HG03571 (cell line): Measurements from ENCODE around the gene NR2F6.
"Not testable (repeated sequence)": the region's sequence is repeated elsewhere in the genome, so short reads cannot be mapped to it uniquely, and the experiment has no call there.

ENCODE experiments used
- ATAC-seq: cut with Tn5 transposase; IDR thresholded peaks from one replicate; pipeline ENCODE4 v1.9.1; 2021; ENCODE audit not compliant: unreplicated experiment

Gene NR2F6

GRCh38 chr19:17245535-17245984, at the start of gene NR2F6:
Gene NR2F6, minus strand, starts transcription at chr19:17245919. Its CDS starts 699 bp downstream, at chr19:17245220.
- no peak for ATAC-seq

- ATAC-seq, result no peak
Measured at GRCh38 chr19:17294051-17294891, 48.6 kb upstream of the NR2F6 start.

- ATAC-seq, result no peak
Measured at GRCh38 chr19:17293605-17294004, 47.9 kb upstream of the NR2F6 start.

GRCh38 chr19:17292301-17293074, 46.8 kb upstream of the NR2F6 start:
- peak; percentile 60 for ATAC-seq

- no peak for ATAC-seq
Measured at GRCh38 chr19:17289489-17289888, 43.8 kb upstream of the NR2F6 start.

GRCh38 chr19:17286752-17287151, 41.0 kb upstream of the NR2F6 start:
- no peak for ATAC-seq

GRCh38 chr19:17286263-17286662, 40.5 kb upstream of the NR2F6 start:
- ATAC-seq, result no peak

- ATAC-seq, result no peak
Measured at GRCh38 chr19:17285415-17286135, 39.9 kb upstream of the NR2F6 start.

GRCh38 chr19:17283504-17283996, 37.8 kb upstream of the NR2F6 start:
- no peak for ATAC-seq

- ATAC-seq, result peak; percentile 53
Measured at GRCh38 chr19:17282488-17283125, 36.9 kb upstream of the NR2F6 start.

- ATAC-seq, result no peak
Measured at GRCh38 chr19:17281391-17282304, 35.9 kb upstream of the NR2F6 start, which contains the start of gene ANKLE1. Gene ANKLE1, plus strand, starts transcription at chr19:17281901. Its CDS starts 20 bp downstream, at chr19:17281921.

- no peak for ATAC-seq
Measured at GRCh38 chr19:17279436-17279835, 33.7 kb upstream of the NR2F6 start.

- no peak for ATAC-seq
Measured at GRCh38 chr19:17275441-17276175, 29.9 kb upstream of the NR2F6 start.

GRCh38 chr19:17274892-17275291, 29.2 kb upstream of the NR2F6 start:
- not testable (repeated sequence) for ATAC-seq

- no peak for ATAC-seq
Measured at GRCh38 chr19:17268754-17269153, 23.0 kb upstream of the NR2F6 start.

- ATAC-seq, result peak; percentile 78
Measured at GRCh38 chr19:17266975-17267788, 21.5 kb upstream of the NR2F6 start, which contains the start of gene BABAM1. Gene BABAM1, plus strand, starts transcription at chr19:17267443. Its CDS starts 1,364 bp downstream, at chr19:17268807.

- peak; percentile 8 for ATAC-seq
Measured at GRCh38 chr19:17266589-17266974, 20.9 kb upstream of the NR2F6 start.

- no peak for ATAC-seq
Measured at GRCh38 chr19:17266026-17266425, 20.3 kb upstream of the NR2F6 start.
